ENCODE data around the gene FAM83E. TPM values are rescaled to one million over a fixed set of nuclear protein-coding genes. Genes with fewer than 3 reads are reported as not detected.
A peak's percentile ranks its signal among the peaks of the same experiment; 100 is the strongest.

The FAM83E gene
- total and polyA plus RNA-seq, 10 of the 15 experiments (the other 5 are each of a cell fraction or from before 2014, with no cell fraction given) = 0.14 to 2.5 (median 0.33) TPM; not detected in 4

- no peak for TF ChIP-seq USF1 (IDR thresholded peaks at IDR 0.05; ENCODE audit: borderline replicate concordance, extremely low read length, insufficient read depth, low read depth, low read length)
- no peak for TF ChIP-seq CREB1 (IDR thresholded peaks at IDR 0.05; ENCODE audit: low read depth)
- no peak for TF ChIP-seq SREBF2 (IDR thresholded peaks at IDR 0.05; ENCODE audit: low read length)
- no peak for TF ChIP-seq STAT3 (IDR thresholded peaks at IDR 0.05; ENCODE audit: low read depth, low read length)
- no peak for TF ChIP-seq ZNF384 (IDR thresholded peaks at IDR 0.05; ENCODE audit: borderline replicate concordance, low read depth, low read length)
- no peak for TF ChIP-seq USF2 (IDR thresholded peaks at IDR 0.05; ENCODE audit: borderline replicate concordance, low read depth, low read length)
- no peak; the same call in 1 of the 2 replicates for TF ChIP-seq ZNF592 (IDR thresholded peaks at IDR 0.05)
- no peak for TF ChIP-seq BCL11A (IDR thresholded peaks at IDR 0.05; ENCODE audit: low read depth, low read length)
- no peak for TF ChIP-seq PBX3 (IDR thresholded peaks at IDR 0.05; ENCODE audit: insufficient replicate concordance, low read depth, low read length)
- no peak for TF ChIP-seq ATF3 (IDR thresholded peaks at IDR 0.05; ENCODE audit: borderline replicate concordance, extremely low read depth, low read depth, low read length)
- TF ChIP-seq JUNB (IDR thresholded peaks at IDR 0.05) = no peak
- no peak for TF ChIP-seq HDAC6 (IDR thresholded peaks at IDR 0.05; ENCODE audit: unreplicated experiment)
- TF ChIP-seq EGR1 (IDR thresholded peaks at IDR 0.05; ENCODE audit: borderline replicate concordance in 1 of 2, low read depth in 2 of 2, low read length in 2 of 2) = peak in 1 of 2 experiments; percentile 54; a peak in 1 of 3 replicates
- TF ChIP-seq E4F1 (IDR thresholded peaks at IDR 0.05; ENCODE audit: borderline replicate concordance, partially characterized antibody) = peak; percentile 70
- no peak for TF ChIP-seq KLF5 (IDR thresholded peaks at IDR 0.05; ENCODE audit: partially characterized antibody)
- TF ChIP-seq RFX5 (IDR thresholded peaks at IDR 0.05; ENCODE audit: low read depth, low read length) = no peak
- TF ChIP-seq RBBP5 (conservative IDR thresholded peaks at IDR 0.05) = no peak
- TF ChIP-seq GABPA (IDR thresholded peaks at IDR 0.05; ENCODE audit: low read depth) = no peak
- no peak; the same call in none of the 2 replicates for TF ChIP-seq GATAD2B (conservative IDR thresholded peaks at IDR 0.05; ENCODE audit: low read depth)
Measured at GRCh38 chr19:48646001-48646721, 31.3 kb upstream of the FAM83E start, which contains the start of gene CA11 (continued).

All from GM12878 (cell line).